ENCODE measurements around the gene CEND1.
A peak's percentile ranks its signal among the peaks of the same experiment; 100 is the strongest.

Gene CEND1

GRCh38 chr11:827146-827896 is 37.4 kb upstream of the CEND1 start:
- no peak for DNase-seq

GRCh38 chr11:826836-827145 is 36.9 kb upstream of the CEND1 start:
- no peak for DNase-seq

DNA sequence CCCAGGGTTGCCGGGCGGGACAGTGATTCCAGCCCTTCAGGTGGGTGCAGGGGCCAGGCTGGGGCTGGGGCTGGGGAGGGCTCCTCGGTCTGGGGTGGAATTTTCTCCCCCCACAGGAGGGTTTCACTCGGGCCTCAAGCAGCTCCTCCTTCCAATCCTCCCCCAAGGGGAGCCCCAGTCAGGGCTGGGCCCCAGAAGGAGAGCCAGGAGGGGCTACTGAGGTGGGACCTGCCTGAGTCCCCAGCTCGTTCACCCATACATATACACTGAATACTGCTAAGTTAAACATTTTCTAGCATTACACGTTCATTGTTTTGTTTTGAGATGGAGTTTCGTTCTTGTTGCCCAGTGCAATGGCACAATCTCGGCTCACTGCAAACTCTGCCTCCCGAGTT is 36.3 kb upstream of the CEND1 start:
- DNase-seq, result no peak

DNA sequence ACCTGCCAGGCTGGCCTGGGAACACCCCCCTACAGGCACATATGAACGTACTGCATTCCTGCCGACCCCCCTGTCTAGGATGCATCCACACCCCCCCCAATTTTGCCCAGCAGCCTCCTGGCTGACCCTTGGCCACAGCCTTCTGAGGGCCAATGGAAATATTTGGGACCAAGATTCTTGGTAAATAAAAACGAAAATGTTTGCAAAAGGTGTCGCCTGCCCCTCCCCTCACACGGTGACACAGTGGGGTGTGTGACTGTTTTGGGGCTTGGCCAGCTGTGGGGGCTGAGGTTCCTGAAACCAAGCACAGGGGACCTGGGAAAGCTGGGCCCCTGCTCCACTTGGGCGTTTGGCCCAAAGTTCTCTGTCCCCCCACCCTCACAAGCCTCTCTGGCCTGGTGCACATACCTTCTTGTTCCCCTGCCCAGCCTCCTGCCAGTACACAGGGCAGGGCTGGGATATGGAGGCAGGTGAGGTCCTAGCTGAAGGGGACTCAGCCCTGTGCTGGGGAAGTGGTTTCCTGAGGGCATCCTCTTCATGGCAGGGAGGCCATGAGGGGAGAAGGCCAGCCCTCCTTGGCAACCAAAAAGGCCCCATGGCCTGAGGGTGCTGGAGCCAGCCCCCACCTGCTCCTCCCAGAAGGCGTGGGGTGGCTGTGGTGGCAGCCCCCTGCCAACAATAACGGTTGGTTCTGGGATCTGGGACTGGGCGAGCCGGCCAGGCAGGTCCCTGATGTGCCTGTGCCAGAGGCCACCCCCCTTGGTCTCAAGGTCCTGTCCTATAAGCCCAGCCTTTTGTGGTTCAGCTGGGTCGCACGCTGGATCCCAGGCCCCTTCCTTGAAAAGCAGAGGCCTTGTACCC is 35.7 kb upstream of the CEND1 start:
- DNase-seq, result no peak

- no peak for DNase-seq
These were observed 35.1 kb upstream of the CEND1 start for GRCh38 chr11:824942-825341.

- DNase-seq, result no peak
These were observed 34.5 kb upstream of the CEND1 start for GRCh38 chr11:824292-824880.

- no peak for DNase-seq
These were observed 33.8 kb upstream of the CEND1 start for GRCh38 chr11:823441-824291.

- no peak for DNase-seq
These were observed 31.9 kb upstream of the CEND1 start for GRCh38 chr11:821512-822371.

GRCh38 chr11:820655-821511 is 31.0 kb upstream of the CEND1 start:
- DNase-seq, result peak; percentile 55

DNA sequence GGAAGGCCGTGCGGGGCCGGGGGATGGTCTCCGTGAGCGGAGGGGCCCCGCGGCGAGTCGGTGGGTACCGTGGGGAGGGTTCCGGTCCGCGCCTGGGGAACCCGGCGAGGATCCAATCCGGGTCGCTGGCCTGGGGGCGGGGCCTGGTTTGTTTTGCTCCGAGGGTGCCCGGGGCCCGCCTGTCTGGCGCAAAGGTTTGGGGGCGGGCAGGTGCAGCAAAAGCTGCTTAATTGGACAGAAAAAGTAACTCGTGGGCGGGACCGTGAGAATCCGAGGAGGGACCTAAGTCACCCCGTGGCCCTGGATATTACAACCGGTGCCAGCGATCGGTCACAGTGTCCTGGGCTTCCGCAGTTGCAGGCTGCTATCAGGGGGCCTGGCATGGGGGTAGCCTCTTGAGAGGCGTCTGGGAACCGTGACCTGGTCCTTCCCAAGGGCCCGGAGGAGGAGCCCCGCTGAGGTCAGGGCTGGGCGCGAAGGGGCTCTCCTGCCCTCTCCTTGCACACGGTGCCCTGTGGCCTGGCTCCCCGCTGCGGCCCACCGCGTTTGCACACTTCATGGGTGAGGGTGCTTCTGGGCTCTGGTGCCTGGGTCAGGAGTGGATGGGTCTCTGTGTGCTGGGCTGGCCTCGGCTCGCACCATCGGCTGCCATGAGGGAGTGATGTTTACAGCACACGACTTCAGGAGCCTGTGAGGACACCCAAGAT is 30.2 kb upstream of the CEND1 start:
- DNase-seq, result peak; percentile 81

- peak; percentile 79 for DNase-seq
These were observed 29.4 kb upstream of the CEND1 start for GRCh38 chr11:819129-819931.

- peak; percentile 86 for DNase-seq
These were observed 28.7 kb upstream of the CEND1 start, which contains the start of gene PNPLA2 for GRCh38 chr11:818396-819128. Gene PNPLA2, plus strand, starts transcription at chr11:818914. Its CDS starts 805 bp downstream, at chr11:819719.

DNA sequence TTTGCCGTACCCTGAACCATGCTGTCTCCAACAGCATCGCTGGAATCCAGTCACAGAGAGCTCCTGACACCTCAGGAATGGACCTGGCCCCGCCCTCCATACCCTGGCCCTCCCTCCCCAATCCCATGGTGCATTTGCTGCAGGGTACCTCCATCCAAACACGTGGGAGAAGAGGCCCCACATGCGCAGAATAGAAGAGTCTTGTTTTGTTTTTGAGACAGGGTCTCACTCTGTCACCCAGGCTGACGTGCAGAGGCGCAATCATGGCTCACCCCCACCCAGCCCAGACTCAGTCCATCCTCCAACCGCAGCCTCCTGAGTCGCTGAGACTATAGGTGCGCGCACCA is 26.5 kb upstream of the CEND1 start:
- DNase-seq, result no peak

GRCh38 chr11:815675-816432 is 26.0 kb upstream of the CEND1 start:
- DNase-seq, result no peak

GRCh38 chr11:813456-814096 is 23.7 kb upstream of the CEND1 start:
- DNase-seq, result no peak

DNA sequence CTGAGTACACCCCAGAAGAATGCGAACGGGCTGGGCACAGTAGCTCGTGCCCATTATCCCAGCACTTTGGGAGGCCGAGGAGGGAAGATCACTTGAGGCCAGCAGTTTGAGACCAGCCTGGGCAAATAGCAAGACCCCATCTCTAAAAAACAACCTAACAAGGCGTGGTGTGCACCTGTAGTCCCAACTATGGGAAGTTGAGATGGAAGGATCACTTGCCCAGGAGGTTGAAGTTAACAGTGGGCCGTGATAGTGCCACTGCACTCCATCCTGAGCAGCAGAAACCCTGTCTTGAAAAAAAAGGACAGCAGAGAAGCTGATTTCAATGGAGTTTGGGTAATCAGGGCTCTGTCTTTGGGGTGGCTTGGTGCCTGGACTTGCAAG is 23.2 kb upstream of the CEND1 start:
- DNase-seq, result no peak

GRCh38 chr11:812390-812789 is 22.5 kb upstream of the CEND1 start:
- DNase-seq, result no peak

All from NCI-H226 (cell line).